ENCODE measurements around the gene TMEM9.

DNA sequence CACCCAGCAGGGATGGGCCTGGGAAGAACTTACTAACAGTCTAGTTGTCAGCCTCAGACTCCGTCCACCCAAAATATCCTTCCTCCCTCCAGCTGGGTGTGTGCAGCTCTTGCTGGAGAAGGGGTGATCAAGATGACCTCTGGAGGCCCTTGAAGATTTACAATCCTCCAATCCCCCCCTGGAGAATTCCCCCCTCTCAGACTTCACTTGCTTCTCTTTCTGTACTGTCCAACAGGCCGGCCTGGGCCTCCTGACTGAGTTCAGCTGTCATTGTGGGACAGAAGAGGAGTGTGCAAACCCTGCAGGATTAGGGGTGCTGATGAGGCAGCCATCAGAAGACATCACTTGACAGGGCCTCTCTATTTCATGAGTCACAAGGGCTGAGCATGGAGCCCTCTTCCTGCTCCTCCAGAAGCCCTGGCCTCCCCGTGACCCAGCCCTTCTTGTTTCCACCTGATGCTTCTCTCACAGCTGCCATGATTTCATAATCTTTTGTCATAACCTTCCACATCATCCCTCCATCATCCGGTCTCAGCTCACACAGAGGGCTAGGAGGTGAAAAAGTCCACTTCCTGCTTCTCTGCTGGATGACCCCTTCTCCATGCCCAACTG, 18.8 kb upstream of the TMEM9 start:
- TF ChIP-seq CTCF (IDR thresholded peaks at IDR 0.05) (no peak), EP300 (IDR thresholded peaks at IDR 0.05) (no peak), POLR2A (IDR thresholded peaks at IDR 0.05) (no peak), POLR2AphosphoS5 (IDR thresholded peaks at IDR 0.05) (no peak)
